HepG2 (cell line): ENCODE measurements around the gene ADAT3. TPM values are rescaled to one million over a fixed set of nuclear protein-coding genes. Genes with fewer than 3 reads are reported as not detected.

Experiments
- FOXJ3 ChIP-seq: sonication (generic); formaldehyde crosslinking; IDR thresholded peaks from 2 replicates; pipeline ENCODE4 v1.4.0; 2020; ENCODE audit warnings: missing genetic modification reagents, mild to moderate bottlenecking, borderline replicate concordance
- HIVEP1 ChIP-seq: sonication (generic); formaldehyde crosslinking; IDR thresholded peaks from 2 replicates; pipeline ENCODE4 v1.4.0; 2020; ENCODE audit warnings: mild to moderate bottlenecking, missing genetic modification reagents
- NFIB ChIP-seq: sonication (generic); formaldehyde crosslinking; IDR thresholded peaks from 2 replicates; pipeline ENCODE4 v1.9.0; 2021; ENCODE audit warnings: missing genetic modification reagents, mild to moderate bottlenecking, borderline replicate concordance
- WIZ ChIP-seq: sonication (generic); formaldehyde crosslinking; IDR thresholded peaks from 2 replicates; pipeline ENCODE4 v1.5.1; 2020; ENCODE audit warnings: mild to moderate bottlenecking, missing genetic modification reagents
- ZNF607 ChIP-seq: sonication (generic); formaldehyde crosslinking; IDR thresholded peaks from 2 replicates; pipeline ENCODE4 v1.5.1; 2020; ENCODE audit warnings: missing genetic modification reagents, mild to moderate bottlenecking, borderline replicate concordance
- ZNF766 ChIP-seq: sonication (generic); formaldehyde crosslinking; IDR thresholded peaks from 2 replicates; pipeline ENCODE4 v1.5.0; 2020; ENCODE audit warnings: missing genetic modification reagents, borderline replicate concordance
- ZNF780A ChIP-seq: sonication (generic); formaldehyde crosslinking; IDR thresholded peaks from 2 replicates; pipeline ENCODE4 v1.8.0; 2022; ENCODE audit warnings: mild to moderate bottlenecking, missing genetic modification reagents, moderate library complexity
- polyA plus RNA-seq, 8 experiments: library from polyadenylated mRNA; depleted of rRNA in 3 of 8; stranded (reverse) in 7 of 8; unstranded in 1 of 8; fragments of >200 nt; fragmentation: Illumina TruSeq in 4 of 8; extraction: Trizol in 4 of 8; gene quantifications; 2 replicates each; pipeline versions ENCODE4 v1.2.1 to v1.2.3, GENCODE V29; 2011 to 2016; ENCODE audit warnings: low read depth in 4 of 8, missing spikeins in 1 of 8, mixed read lengths in 1 of 8; ENCODE audit not compliant: insufficient read depth in 1 of 8
- total RNA-seq, 5 experiments: library from RNA; depleted of rRNA; stranded (reverse); fragments of >200 nt; fragmentation: Illumina TruSeq; extraction: Trizol; gene quantifications; 2 replicates each; pipeline ENCODE4 v1.2.3, GENCODE V29; 2016; ENCODE audit warnings: low read depth in 1 of 5
- TF ChIP-seq, protein P1 (sequence below): sonication (generic); formaldehyde crosslinking; IDR thresholded peaks from 2 replicates; pipeline ENCODE4 v1.4.0; 2020; ENCODE audit warnings: missing genetic modification reagents, mild to moderate bottlenecking, borderline replicate concordance
- TF ChIP-seq, protein P2 (sequence below): sonication (generic); formaldehyde crosslinking; IDR thresholded peaks from 2 replicates; pipeline ENCODE4 v1.4.0; 2020; ENCODE audit warnings: mild to moderate bottlenecking, missing genetic modification reagents
- TF ChIP-seq, protein P3 (sequence below): IDR thresholded peaks from 2 replicates; pipeline ENCODE4 v1.6.1; 2016; ENCODE audit warnings: control low read depth
- TF ChIP-seq, protein P4 (sequence below): IDR thresholded peaks from 2 replicates; pipeline ENCODE4 v1.6.1; 2016; ENCODE audit warnings: mild to moderate bottlenecking
- TF ChIP-seq, protein P5 (sequence below): sonication (generic); formaldehyde crosslinking; conservative IDR thresholded peaks from 2 replicates; pipeline ENCODE4 v1.4.0; 2020; ENCODE audit warnings: mild to moderate bottlenecking, missing genetic modification reagents, moderate library complexity

Gene ADAT3
- total and polyA plus RNA-seq, 2 of the 13 experiments (the other 11 are each of a cell fraction or from before 2014, with no cell fraction given) = 0.95 to 3.5 TPM

DNA sequence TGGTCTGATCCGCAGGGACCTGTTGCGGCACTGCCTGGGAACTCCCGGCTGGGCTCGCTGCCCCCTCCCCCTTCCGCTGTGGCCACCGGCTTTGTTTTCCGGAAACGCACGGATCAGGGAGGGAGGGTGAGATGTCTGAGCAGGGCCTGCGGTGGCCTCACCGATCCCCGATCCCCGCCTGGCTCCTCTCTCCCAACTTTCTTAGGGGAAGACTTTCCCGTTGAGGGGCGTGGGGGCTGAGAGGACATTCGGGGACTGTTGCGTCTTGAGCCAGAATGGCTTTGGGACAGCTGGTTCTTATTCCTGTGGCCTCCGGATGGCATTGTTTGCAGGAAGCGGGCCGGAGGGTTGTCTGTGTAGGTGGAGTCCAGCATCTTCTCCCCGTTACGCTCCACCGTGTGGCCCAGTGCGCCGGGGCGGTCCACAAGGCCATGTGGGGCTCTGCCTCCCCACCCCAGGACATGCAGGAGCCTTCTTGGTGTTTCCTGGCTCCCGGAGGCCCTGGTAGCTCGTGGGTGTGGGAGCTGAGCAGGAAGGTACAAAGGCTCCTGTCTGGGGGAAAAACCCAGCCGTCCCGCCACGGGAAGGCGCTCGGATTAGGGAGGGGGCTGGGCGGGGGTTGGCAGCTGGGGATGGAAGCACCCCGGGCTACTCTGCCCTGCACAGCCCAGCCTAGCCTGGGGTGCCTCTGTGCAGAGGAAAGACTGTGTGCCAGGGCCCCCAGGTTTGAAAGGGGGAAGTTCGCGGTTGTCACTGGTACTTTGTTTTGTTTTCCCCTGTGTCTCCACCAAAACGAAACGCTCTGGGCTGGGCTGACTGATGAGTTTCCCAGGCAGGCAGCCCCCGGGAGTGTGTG is 37.1 kb downstream of the ADAT3 start (continued):
- TF ChIP-seq, protein P1, sequence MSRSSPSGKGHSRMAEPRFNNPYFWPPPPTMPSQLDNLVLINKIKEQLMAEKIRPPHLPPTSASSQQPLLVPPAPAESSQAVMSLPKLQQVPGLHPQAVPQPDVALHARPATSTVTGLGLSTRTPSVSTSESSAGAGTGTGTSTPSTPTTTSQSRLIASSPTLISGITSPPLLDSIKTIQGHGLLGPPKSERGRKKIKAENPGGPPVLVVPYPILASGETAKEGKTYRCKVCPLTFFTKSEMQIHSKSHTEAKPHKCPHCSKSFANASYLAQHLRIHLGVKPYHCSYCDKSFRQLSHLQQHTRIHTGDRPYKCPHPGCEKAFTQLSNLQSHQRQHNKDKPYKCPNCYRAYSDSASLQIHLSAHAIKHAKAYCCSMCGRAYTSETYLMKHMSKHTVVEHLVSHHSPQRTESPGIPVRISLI = 0 out of 2 replicates have a peak, but pooled peaks have one; percentile 19
- TF ChIP-seq, protein P2, sequence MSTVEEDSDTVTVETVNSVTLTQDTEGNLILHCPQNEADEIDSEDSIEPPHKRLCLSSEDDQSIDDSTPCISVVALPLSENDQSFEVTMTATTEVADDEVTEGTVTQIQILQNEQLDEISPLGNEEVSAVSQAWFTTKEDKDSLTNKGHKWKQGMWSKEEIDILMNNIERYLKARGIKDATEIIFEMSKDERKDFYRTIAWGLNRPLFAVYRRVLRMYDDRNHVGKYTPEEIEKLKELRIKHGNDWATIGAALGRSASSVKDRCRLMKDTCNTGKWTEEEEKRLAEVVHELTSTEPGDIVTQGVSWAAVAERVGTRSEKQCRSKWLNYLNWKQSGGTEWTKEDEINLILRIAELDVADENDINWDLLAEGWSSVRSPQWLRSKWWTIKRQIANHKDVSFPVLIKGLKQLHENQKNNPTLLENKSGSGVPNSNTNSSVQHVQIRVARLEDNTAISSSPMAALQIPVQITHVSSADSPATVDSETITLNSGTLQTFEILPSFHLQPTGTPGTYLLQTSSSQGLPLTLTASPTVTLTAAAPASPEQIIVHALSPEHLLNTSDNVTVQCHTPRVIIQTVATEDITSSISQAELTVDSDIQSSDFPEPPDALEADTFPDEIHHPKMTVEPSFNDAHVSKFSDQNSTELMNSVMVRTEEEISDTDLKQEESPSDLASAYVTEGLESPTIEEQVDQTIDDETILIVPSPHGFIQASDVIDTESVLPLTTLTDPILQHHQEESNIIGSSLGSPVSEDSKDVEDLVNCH (CRISPR knock-in tag) = no peak
- peak; percentile 74 for TF ChIP-seq HIVEP1 (CRISPR knock-in tag)
- peak; percentile 45; the same call in 1 of the 2 replicates for TF ChIP-seq ZNF780A (CRISPR knock-in tag)
- TF ChIP-seq NFIB (CRISPR knock-in tag) = no peak
- TF ChIP-seq WIZ (CRISPR knock-in tag) = no peak
- TF ChIP-seq, protein P3, sequence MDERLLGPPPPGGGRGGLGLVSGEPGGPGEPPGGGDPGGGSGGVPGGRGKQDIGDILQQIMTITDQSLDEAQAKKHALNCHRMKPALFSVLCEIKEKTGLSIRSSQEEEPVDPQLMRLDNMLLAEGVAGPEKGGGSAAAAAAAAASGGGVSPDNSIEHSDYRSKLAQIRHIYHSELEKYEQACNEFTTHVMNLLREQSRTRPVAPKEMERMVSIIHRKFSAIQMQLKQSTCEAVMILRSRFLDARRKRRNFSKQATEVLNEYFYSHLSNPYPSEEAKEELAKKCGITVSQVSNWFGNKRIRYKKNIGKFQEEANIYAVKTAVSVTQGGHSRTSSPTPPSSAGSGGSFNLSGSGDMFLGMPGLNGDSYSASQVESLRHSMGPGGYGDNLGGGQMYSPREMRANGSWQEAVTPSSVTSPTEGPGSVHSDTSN = no peak
- TF ChIP-seq FOXJ3 (CRISPR knock-in tag) = no peak
- TF ChIP-seq ZNF607 (CRISPR knock-in tag) = no peak
- TF ChIP-seq ZNF766 (CRISPR knock-in tag) = no peak
- TF ChIP-seq, protein P4, sequence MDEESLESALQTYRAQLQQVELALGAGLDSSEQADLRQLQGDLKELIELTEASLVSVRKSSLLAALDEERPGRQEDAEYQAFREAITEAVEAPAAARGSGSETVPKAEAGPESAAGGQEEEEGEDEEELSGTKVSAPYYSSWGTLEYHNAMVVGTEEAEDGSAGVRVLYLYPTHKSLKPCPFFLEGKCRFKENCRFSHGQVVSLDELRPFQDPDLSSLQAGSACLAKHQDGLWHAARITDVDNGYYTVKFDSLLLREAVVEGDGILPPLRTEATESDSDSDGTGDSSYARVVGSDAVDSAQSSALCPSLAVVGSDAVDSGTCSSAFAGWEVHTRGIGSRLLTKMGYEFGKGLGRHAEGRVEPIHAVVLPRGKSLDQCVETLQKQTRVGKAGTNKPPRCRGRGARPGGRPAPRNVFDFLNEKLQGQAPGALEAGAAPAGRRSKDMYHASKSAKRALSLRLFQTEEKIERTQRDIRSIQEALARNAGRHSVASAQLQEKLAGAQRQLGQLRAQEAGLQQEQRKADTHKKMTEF = peak; percentile 48; the same call in 1 of the 2 replicates
- TF ChIP-seq, protein P5, sequence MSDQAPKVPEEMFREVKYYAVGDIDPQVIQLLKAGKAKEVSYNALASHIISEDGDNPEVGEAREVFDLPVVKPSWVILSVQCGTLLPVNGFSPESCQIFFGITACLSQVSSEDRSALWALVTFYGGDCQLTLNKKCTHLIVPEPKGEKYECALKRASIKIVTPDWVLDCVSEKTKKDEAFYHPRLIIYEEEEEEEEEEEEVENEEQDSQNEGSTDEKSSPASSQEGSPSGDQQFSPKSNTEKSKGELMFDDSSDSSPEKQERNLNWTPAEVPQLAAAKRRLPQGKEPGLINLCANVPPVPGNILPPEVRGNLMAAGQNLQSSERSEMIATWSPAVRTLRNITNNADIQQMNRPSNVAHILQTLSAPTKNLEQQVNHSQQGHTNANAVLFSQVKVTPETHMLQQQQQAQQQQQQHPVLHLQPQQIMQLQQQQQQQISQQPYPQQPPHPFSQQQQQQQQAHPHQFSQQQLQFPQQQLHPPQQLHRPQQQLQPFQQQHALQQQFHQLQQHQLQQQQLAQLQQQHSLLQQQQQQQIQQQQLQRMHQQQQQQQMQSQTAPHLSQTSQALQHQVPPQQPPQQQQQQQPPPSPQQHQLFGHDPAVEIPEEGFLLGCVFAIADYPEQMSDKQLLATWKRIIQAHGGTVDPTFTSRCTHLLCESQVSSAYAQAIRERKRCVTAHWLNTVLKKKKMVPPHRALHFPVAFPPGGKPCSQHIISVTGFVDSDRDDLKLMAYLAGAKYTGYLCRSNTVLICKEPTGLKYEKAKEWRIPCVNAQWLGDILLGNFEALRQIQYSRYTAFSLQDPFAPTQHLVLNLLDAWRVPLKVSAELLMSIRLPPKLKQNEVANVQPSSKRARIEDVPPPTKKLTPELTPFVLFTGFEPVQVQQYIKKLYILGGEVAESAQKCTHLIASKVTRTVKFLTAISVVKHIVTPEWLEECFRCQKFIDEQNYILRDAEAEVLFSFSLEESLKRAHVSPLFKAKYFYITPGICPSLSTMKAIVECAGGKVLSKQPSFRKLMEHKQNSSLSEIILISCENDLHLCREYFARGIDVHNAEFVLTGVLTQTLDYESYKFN (CRISPR knock-in tag) = peak; percentile 55
